Skin epidermis (tissue), 12 donors: ENCODE results near the gene DHRS4L2.
"Not testable (repeated sequence)": the region's sequence is repeated elsewhere in the genome, so short reads cannot be mapped to it uniquely, and the experiment has no call there.

Source experiments
- H3K27ac ChIP-seq, 21 experiments: fragments of 200-600 bp; sonication (generic) in 11 of 21; one replicate each; pipeline ENCODE4 v1.5.0; 2020; ENCODE audit warnings: mild to moderate bottlenecking in 3 of 21, inconsistent platforms in 2 of 21, moderate library complexity in 2 of 21
- H3K4me3 ChIP-seq, 7 experiments: fragments of 200-600 bp; sonication (generic) in 2 of 7; one replicate each; pipeline ENCODE4 v1.5.0; 2020; ENCODE audit warnings: inconsistent platforms in 2 of 7, mild to moderate bottlenecking in 2 of 7, moderate library complexity in 1 of 7

DHRS4L2 gene

GRCh38 chr14:24011051-24011450, 22.3 kb downstream of the DHRS4L2 start:
- H3K4me3 ChIP-seq = no peak overlapping the region
- H3K27ac ChIP-seq = no peak overlapping the region

- not testable (repeated sequence) for H3K27ac ChIP-seq, H3K4me3 ChIP-seq
Observed at GRCh38 chr14:24012726-24013273, 24.1 kb downstream of the DHRS4L2 start.

GRCh38 chr14:24013654-24014514, 25.2 kb downstream of the DHRS4L2 start:
- Histone ChIP-seq H3K27ac (no peak overlapping the region), H3K4me3 (no peak overlapping the region)

- not testable (repeated sequence) for H3K27ac ChIP-seq, H3K4me3 ChIP-seq
Observed at GRCh38 chr14:24015745-24016144, 27.0 kb downstream of the DHRS4L2 start.

GRCh38 chr14:24018978-24019377, 30.2 kb downstream of the DHRS4L2 start:
- H3K27ac ChIP-seq, H3K4me3 ChIP-seq: not testable (repeated sequence)

GRCh38 chr14:24019944-24020343, 31.2 kb downstream of the DHRS4L2 start:
- not testable (repeated sequence) for H3K27ac ChIP-seq, H3K4me3 ChIP-seq

- H3K27ac ChIP-seq, H3K4me3 ChIP-seq: not testable (repeated sequence)
Observed at GRCh38 chr14:24020520-24020919, 31.8 kb downstream of the DHRS4L2 start.

GRCh38 chr14:24024939-24025418, 36.2 kb downstream of the DHRS4L2 start:
- not testable (repeated sequence) for H3K27ac ChIP-seq

GRCh38 chr14:24029687-24030086, 41.0 kb downstream of the DHRS4L2 start:
- not testable (repeated sequence) for H3K4me3 ChIP-seq, H3K27ac ChIP-seq

More at GRCh38 chr14:24024939-24025418, 36.2 kb downstream of the DHRS4L2 start:
- not testable (repeated sequence) for H3K4me3 ChIP-seq

- not testable (repeated sequence) for H3K27ac ChIP-seq, H3K4me3 ChIP-seq
Observed at GRCh38 chr14:24031331-24031730, 42.6 kb downstream of the DHRS4L2 start.

GRCh38 chr14:24032727-24033418, 44.1 kb downstream of the DHRS4L2 start:
- Histone ChIP-seq H3K27ac (peak overlapping the region in 3 of 21 experiments; percentile 24 to 67 (median 51)), H3K4me3 (no peak overlapping the region)

- Histone ChIP-seq H3K27ac (peak overlapping the region in 19 of 21 experiments; percentile 74 to 93 (median 87)), H3K4me3 (peak overlapping the region in 6 of 7 experiments; percentile 46 to 59 (median 54))
Observed at GRCh38 chr14:24035769-24036168, 47.0 kb downstream of the DHRS4L2 start.

- peak overlapping the region; percentile 46 to 59 (median 52) for H3K4me3 ChIP-seq
- H3K27ac ChIP-seq = peak overlapping the region in 20 of 21 experiments; percentile 55 to 93 (median 87)
Observed at GRCh38 chr14:24036169-24036962, 47.6 kb downstream of the DHRS4L2 start.

GRCh38 chr14:24036963-24037657, 48.4 kb downstream of the DHRS4L2 start:
- peak overlapping the region in 19 of 21 experiments; percentile 74 to 93 (median 87) for H3K27ac ChIP-seq
- H3K4me3 ChIP-seq = peak overlapping the region; percentile 46 to 59 (median 52)

GRCh38 chr14:24037658-24038037, 48.9 kb downstream of the DHRS4L2 start:
- Histone ChIP-seq H3K4me3 (no peak overlapping the region), H3K27ac (no peak overlapping the region)

- Histone ChIP-seq H3K4me3 (no peak overlapping the region), H3K27ac (no peak overlapping the region)
Observed at GRCh38 chr14:24038686-24039085, 50.0 kb downstream of the DHRS4L2 start.

GRCh38 chr14:24040692-24041091, 52.0 kb downstream of the DHRS4L2 start:
- Histone ChIP-seq H3K4me3 (no peak overlapping the region), H3K27ac (no peak overlapping the region)

- H3K27ac ChIP-seq = no peak overlapping the region
- H3K4me3 ChIP-seq = no peak overlapping the region
Observed at GRCh38 chr14:24042746-24043145, 54.0 kb downstream of the DHRS4L2 start.

- not testable (repeated sequence) for H3K4me3 ChIP-seq, H3K27ac ChIP-seq
Observed at GRCh38 chr14:24049002-24049401, 60.3 kb downstream of the DHRS4L2 start.
